GM21723 (cell line): ENCODE results near the gene TOR1AIP2.

Source experiments
- ATAC-seq: cut with Tn5 transposase; IDR thresholded peaks from one replicate; pipeline ENCODE4 v1.9.1; 2021; ENCODE audit warnings: mild to moderate bottlenecking, moderate library complexity; ENCODE audit not compliant: unreplicated experiment

The TOR1AIP2 gene

GRCh38 chr1:179877586-179878265 lies at the start of gene TOR1AIP2:
Gene TOR1AIP2, minus strand, starts transcription at chr1:179877803. Its CDS starts 25,138 bp downstream, at chr1:179852665.
- peak; percentile 69 for ATAC-seq

GRCh38 chr1:179926850-179927205 lies 49.2 kb upstream of the TOR1AIP2 start:
- ATAC-seq = no peak

DNA sequence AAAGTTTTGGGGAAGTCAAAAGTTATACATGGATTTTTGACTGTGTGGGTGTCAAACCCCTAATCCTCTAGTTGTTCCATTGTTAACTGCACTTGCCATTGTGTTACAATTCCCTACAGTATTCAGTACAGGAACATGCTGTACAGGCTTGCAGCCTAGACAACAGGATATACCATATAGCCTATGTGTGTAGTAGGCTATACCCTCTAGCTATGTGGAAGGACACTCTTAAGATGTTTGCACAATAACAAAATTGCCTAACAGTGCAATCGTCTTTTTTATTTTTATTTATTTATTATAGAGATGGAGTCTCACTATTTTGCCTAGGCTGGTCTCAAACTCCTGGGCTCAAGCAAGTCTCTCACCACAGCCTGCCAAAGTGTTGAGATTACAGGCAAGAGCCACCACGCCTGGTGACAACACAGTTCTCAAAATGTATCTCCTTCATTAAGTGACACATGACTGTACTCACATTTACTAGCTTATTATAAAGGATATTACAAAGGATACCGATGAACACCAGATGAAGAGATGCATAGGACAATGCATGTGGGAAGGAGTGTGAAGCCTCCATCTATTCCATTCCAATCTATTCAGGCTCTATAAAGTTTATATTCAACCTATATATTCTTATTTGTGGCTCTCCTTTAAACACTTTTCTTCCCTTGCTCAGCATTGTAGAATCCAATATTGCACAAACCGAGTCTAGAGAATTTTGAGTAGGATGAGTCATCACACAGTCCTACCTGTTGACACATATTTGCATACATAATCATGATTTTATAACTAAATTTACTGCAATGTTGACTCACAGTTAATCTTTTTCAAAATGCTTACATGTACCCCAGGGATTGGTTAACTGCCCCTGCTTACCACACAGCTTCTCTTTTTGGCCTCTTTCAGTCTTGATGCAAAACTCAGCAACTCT lies 48.6 kb upstream of the TOR1AIP2 start:
- ATAC-seq = no peak

GRCh38 chr1:179925302-179925701 lies 47.7 kb upstream of the TOR1AIP2 start:
- no peak for ATAC-seq

GRCh38 chr1:179924268-179924667 lies 46.7 kb upstream of the TOR1AIP2 start:
- ATAC-seq = no peak

- no peak for ATAC-seq
These were observed 45.4 kb upstream of the TOR1AIP2 start for GRCh38 chr1:179923029-179923428.

GRCh38 chr1:179921981-179922872 lies 44.6 kb upstream of the TOR1AIP2 start:
- no peak for ATAC-seq

DNA sequence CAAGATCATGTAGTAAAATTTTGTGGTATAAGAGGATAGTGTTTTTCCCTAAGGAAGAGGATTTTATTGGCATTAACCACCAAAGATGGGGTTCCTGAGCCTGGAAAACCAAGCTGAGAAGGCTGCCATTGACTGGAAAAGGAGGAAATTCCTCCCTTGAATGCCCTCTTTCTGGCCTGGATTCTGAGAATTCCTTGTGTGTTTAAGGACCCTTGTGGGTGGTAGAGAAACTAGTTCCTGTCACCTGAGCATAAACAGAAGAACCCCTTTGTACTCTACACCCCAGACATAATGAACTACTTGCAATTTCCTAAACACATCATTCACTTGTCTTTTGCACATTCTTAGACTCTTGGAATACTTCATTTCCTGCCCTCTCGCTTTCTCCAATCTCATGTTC lies 43.9 kb upstream of the TOR1AIP2 start:
- ATAC-seq = no peak

DNA sequence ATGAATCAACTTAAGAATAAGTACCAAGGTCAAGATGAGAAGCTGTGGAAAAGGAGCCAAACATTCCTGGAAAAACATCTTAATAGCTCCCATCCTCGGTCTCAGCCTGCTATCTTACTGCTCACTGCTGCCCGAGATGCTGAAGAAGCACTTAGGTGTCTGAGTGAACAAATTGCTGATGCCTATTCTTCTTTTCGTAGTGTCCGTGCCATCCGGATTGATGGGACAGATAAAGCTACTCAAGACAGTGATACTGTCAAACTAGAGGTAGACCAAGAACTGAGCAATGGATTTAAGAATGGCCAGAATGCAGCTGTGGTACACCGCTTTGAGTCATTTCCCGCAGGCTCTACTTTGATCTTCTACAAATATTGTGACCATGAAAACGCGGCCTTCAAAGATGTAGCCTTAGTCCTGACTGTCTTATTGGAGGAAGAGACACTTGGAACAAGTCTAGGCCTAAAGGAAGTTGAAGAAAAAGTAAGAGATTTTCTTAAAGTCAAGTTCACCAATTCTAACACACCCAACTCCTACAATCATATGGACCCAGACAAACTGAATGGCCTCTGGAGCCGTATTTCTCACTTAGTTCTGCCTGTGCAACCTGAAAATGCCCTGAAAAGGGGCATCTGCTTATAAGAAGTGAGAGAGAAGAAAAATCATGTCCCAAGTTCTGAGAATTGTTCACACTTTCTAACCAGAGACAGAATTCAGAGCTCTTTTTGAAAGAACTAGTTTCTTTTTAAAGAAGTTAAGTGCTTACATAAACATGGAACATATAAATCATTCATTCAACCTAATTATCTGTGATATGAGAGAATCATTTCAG lies 40.2 kb upstream of the TOR1AIP2 start:
- ATAC-seq = no peak

GRCh38 chr1:179911812-179912211 lies 34.2 kb upstream of the TOR1AIP2 start:
- no peak for ATAC-seq

- no peak for ATAC-seq
These were observed 33.3 kb upstream of the TOR1AIP2 start for GRCh38 chr1:179910934-179911333.

DNA sequence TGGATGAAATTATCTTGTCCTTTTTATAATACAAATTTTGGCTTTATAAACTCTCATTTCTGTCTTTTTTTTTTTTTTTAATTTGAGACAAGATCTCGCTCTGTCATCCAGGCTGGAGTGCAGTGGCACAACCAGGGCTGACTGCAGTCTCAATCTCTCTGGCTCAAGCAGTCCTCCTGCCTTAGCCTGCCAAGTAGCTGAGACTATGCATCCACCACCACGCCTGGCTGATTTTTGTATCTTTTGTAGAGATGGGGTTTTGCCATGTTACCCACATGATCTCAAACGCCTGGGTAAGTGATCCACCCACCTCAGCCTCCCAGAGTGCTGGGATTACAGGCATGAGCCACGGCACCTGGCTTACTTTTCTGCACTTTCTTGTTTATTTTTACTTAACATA lies 12.0 kb upstream of the TOR1AIP2 start:
- no peak for ATAC-seq

GRCh38 chr1:179888071-179888470 lies 10.5 kb upstream of the TOR1AIP2 start:
- no peak for ATAC-seq

DNA sequence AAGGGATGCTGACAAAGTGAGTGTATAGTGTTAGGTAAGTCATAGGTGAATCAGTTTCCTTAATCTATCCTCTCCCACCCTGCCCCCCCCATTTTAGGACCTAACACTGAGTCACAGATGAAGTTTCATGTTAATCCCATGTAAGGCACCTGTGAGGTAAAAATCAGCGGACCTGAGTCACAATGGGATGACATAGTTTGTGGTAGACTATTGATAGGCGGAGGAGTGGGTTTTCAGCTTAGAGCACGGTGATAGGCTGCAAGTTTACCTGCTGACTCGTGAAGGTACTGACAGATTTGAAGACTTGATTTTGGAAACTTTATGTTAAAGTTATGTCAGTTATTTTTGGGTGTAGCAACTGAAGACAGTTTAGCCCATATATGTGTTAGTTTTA lies 6.1 kb upstream of the TOR1AIP2 start:
- ATAC-seq = no peak

DNA sequence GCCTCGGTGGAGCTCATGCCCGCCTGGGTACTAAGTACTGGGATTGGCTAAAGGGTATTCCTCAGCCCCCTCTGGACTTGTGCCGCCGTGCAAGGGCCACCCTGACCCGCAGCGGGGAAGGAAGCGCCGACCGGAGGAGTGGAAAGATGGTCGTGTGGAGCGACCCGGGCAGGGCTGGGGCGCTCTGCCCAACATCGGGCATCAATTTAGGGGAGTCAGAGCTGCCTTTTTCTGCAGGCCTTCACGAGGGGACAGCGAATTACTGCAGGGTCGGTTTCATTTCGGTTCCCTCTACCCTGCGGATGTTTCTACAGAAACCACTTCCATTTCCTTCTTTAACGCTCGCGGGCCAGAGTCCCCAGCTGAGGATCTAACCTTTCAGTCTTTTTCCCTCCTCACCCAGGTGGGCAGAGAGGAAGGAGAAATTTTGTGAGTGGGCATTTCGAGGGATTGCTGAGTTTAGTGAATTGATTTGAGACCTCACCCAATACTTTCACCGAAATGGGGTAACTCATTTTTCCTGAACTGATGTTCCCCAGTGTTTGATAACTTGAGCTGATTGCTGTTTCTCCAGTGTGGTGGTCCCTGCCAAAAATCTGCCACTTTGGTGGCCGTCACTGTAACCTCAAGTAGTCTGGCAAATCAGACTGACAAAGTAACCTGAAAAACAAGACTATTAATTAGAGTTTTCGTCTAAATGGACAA lies 5.6 kb upstream of the TOR1AIP2 start:
- ATAC-seq = peak; percentile 19

DNA sequence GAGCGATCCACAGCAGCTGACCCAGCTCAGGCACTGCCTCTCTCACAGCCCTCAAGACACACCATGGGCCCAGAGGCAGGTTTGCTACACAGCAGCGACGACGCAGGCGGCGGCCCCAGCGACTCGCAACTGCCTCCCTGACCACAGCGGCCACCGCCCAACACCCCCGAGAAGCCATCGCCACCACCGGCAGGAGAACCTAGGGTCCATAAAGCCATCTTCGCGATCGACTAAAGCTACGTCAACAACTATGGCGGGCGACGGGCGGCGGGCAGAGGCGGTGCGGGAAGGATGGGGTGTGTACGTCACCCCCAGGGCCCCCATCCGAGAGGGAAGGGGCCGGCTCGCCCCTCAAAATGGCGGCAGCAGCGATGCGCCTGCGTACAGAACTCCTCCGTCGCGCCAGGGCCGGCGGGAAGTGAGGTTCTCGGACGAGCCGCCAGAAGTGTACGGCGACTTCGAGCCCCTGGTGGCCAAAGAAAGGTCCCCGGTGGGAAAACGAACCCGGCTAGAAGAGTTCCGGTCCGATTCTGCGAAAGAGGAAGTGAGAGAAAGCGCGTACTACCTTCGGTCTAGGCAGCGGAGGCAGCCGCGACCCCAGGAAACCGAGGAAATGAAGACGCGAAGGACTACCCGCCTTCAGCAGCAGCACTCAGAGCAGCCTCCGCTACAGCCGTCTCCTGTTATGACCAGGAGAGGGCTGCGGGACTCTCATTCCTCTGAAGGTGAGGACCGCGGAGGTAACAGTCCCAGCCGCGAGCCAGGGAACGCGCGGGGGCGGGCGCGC lies 4.8 kb upstream of the TOR1AIP2 start, which contains the start of gene TOR1AIP1:
Gene TOR1AIP1 (plus strand): TSS at position 33 of the 787 bp plus-strand sequence. CDS start 218 bp downstream, at position 251.
- ATAC-seq = peak; percentile 75

- ATAC-seq = no peak
These were observed 4.1 kb upstream of the TOR1AIP2 start for GRCh38 chr1:179881642-179882252.

DNA sequence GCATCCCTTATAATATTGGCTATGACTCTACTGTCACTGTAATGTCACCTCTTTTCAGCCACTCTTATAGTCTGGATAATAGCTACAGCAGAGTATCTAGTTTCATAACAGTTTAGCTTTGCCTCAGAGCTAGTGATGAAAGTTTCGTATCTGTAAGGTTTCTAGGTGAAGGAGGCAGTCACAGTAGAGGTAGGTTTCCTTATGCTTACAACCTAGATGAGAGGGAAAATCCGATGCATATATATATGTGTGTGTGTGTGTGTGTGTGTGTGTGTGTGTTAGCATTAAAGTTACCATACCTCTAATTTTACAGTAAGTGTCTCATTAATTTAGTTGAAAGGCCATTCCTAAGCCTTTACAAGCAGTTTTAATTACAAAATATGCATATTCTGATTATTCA lies 2.2 kb upstream of the TOR1AIP2 start:
- no peak for ATAC-seq
